SK-N-SH (cell line): Measurements from ENCODE around the gene CACNA1A. TPM values are rescaled to one million over a fixed set of nuclear protein-coding genes. Genes with fewer than 3 reads are reported as not detected.

Experiments
- CTCF ChIA-PET: fragments of 300-600, 350-600 bp; formaldehyde crosslinking; extraction: SDS; loops from one replicate; lab custom pipeline; 2021; lab: Yijun Ruan, JAX
- POLR2A ChIA-PET: fragments of 350-600 bp; sonication (Branson Sonifier 250); formaldehyde crosslinking; extraction: SDS; loops from one replicate; lab custom pipeline; 2020; ENCODE audit warnings: antibody characterized with exemption, inconsistent platforms; lab: Yijun Ruan, JAX
- DNase-seq: peaks from one replicate; pipeline ENCODE4 v3.0.0; 2012
- H2AFZ ChIP-seq: fragments of 200-600 bp; sonication (generic); 2 replicates; pipeline ENCODE4 v1.8.1; 2016; ENCODE audit warnings: antibody characterized with exemption, mild to moderate bottlenecking, low read depth
- H3F3A ChIP-seq: fragments of 200-600 bp; sonication (generic); replicated peaks from 2 replicates; pipeline ENCODE3; 2016; ENCODE audit warnings: antibody characterized with exemption, mild to moderate bottlenecking; ENCODE audit not compliant: insufficient read depth
- H3K27ac ChIP-seq, 2 experiments: fragments of 200-500 bp in 1 of 2; fragments of 200-600 bp in 1 of 2; sonication (Bioruptor generic) in 1 of 2; sonication (generic), shearing (Covaris generic) in 1 of 2; 2 replicates each; pipeline versions ENCODE4 v1.5.1 to v1.6.1; 2014 to 2016; ENCODE audit warnings: low read depth in 2 of 2, inconsistent platforms in 1 of 2, low read length in 1 of 2, mild to moderate bottlenecking in 1 of 2, mixed read lengths in 1 of 2
- H3K27me3 ChIP-seq: fragments of 200-600 bp; sonication (generic), shearing (Covaris generic); 2 replicates; pipeline ENCODE4 v1.6.1; 2016; ENCODE audit warnings: mixed run types; ENCODE audit not compliant: insufficient read depth
- H3K36me3 ChIP-seq, 2 experiments: fragments of 200-500 bp in 1 of 2; fragments of 200-600 bp in 1 of 2; sonication (Bioruptor generic) in 1 of 2; sonication (generic) in 1 of 2; replicated peaks in 1 of 2; 2 replicates each; pipeline versions ENCODE3 to v1.5.1; 2014 to 2016; ENCODE audit warnings: low read length in 1 of 2, mild to moderate bottlenecking in 1 of 2; ENCODE audit not compliant: insufficient read depth in 2 of 2, control insufficient read depth in 1 of 2
- H3K4me1 ChIP-seq, 2 experiments: fragments of 200-500 bp in 1 of 2; fragments of 200-600 bp in 1 of 2; sonication (Bioruptor generic) in 1 of 2; sonication (generic), shearing (Covaris generic) in 1 of 2; 2 replicates each; pipeline versions ENCODE4 v1.5.1 to v1.6.1; 2014 to 2016; ENCODE audit warnings: low read depth in 1 of 2, low read length in 1 of 2, mixed run types in 1 of 2; ENCODE audit not compliant: insufficient read depth in 2 of 2, control insufficient read depth in 1 of 2
- H3K4me2 ChIP-seq: fragments of 200-600 bp; sonication (generic), shearing (Covaris generic); 2 replicates; pipeline ENCODE4 v1.6.1; 2017; ENCODE audit warnings: mixed run types
- H3K4me3 ChIP-seq, 2 experiments: fragments of 200-500 bp in 1 of 2; fragments of 200-600 bp in 1 of 2; sonication (Bioruptor generic) in 1 of 2; sonication (generic), shearing (Covaris generic) in 1 of 2; 2 replicates each; pipeline versions ENCODE4 v1.5.1 to v1.8.1; 2014 to 2016; ENCODE audit warnings: low read depth in 2 of 2, inconsistent platforms in 1 of 2, low read length in 1 of 2, mild to moderate bottlenecking in 1 of 2, mixed read lengths in 1 of 2, moderate library complexity in 1 of 2
- H3K79me2 ChIP-seq: fragments of 200-600 bp; sonication (generic); 2 replicates; pipeline ENCODE4 v1.8.1; 2017; ENCODE audit warnings: mild to moderate bottlenecking; ENCODE audit not compliant: insufficient read depth
- H3K9ac ChIP-seq: fragments of 200-600 bp; sonication (generic); 2 replicates; pipeline ENCODE4 v1.6.1; 2017; ENCODE audit warnings: mixed run types
- H3K9me2 ChIP-seq: fragments of 200-600 bp; sonication (generic); 2 replicates; pipeline ENCODE4 v1.6.1; 2017; ENCODE audit warnings: mixed run types
- H3K9me3 ChIP-seq: fragments of 200-600 bp; sonication (generic); 2 replicates; pipeline ENCODE4 v1.6.1; 2017; ENCODE audit warnings: mixed run types, mild to moderate bottlenecking, moderate library complexity
- H4K20me1 ChIP-seq: fragments of 200-600 bp; sonication (generic); 2 replicates; pipeline ENCODE4 v1.6.1; 2017; ENCODE audit warnings: mild to moderate bottlenecking, mixed run types; ENCODE audit not compliant: insufficient read depth
- EZH2phosphoT487 ChIP-seq: fragments of 200-600 bp; sonication (generic); IDR thresholded peaks from 2 replicates; pipeline ENCODE4 v1.6.1; 2017; ENCODE audit warnings: low read depth, mixed run types, mild to moderate bottlenecking, antibody characterized with exemption, moderate library complexity, borderline replicate concordance
- FOSL2 ChIP-seq: IDR thresholded peaks from 2 replicates; pipeline ENCODE4 v1.4.0; 2012; ENCODE audit warnings: low read depth, mild to moderate bottlenecking, moderate library complexity, borderline replicate concordance
- FOXJ3 ChIP-seq: sonication (generic); formaldehyde crosslinking; IDR thresholded peaks from 2 replicates; pipeline ENCODE4 v1.5.1; 2020; ENCODE audit warnings: mild to moderate bottlenecking, missing genetic modification reagents
- GATA2 ChIP-seq: sonication (generic); formaldehyde crosslinking; IDR thresholded peaks from 2 replicates; pipeline ENCODE4 v1.5.0; 2020; ENCODE audit warnings: mild to moderate bottlenecking, missing genetic modification reagents
- IRF3 ChIP-seq: fragments of 150-350 bp; IDR thresholded peaks from 2 replicates; pipeline ENCODE4 v1.6.1; 2016; ENCODE audit warnings: mild to moderate bottlenecking, low read depth, low read length
- POLR2AphosphoS5 ChIP-seq: IDR thresholded peaks from 2 replicates; pipeline ENCODE4 v1.6.1; 2012; ENCODE audit warnings: low read depth, low read length
- RAD21 ChIP-seq: IDR thresholded peaks from 2 replicates; pipeline ENCODE4 v1.6.1; 2012; ENCODE audit warnings: mild to moderate bottlenecking, low read length
- RCOR1 ChIP-seq: fragments of 150-350 bp; IDR thresholded peaks from 2 replicates; pipeline ENCODE4 v1.6.1; 2017; ENCODE audit warnings: antibody characterized with exemption, low read length
- REST ChIP-seq: IDR thresholded peaks from 2 replicates; pipeline ENCODE4 v1.6.1; 2012; ENCODE audit warnings: mild to moderate bottlenecking, low read depth, low read length, moderate library complexity
- RFX5 ChIP-seq: IDR thresholded peaks from 2 replicates; pipeline ENCODE4 v1.6.1; 2012; ENCODE audit warnings: mild to moderate bottlenecking, improper control_type of control experiment, low read length
- RXRA ChIP-seq: IDR thresholded peaks from 2 replicates; pipeline ENCODE4 v1.4.0; 2012; ENCODE audit warnings: low read depth, mild to moderate bottlenecking, borderline replicate concordance
- SIN3A ChIP-seq: IDR thresholded peaks from 2 replicates; pipeline ENCODE4 v1.6.1; 2012; ENCODE audit warnings: low read depth, mild to moderate bottlenecking, low read length, moderate library complexity, borderline replicate concordance
- TAF1 ChIP-seq: IDR thresholded peaks from 2 replicates; pipeline ENCODE4 v1.6.1; 2012; ENCODE audit warnings: low read depth, mild to moderate bottlenecking, low read length, moderate library complexity, borderline replicate concordance
- WGBS: methylation state at CpG from one replicate; pipeline ENCODE4 v1.1.6; 2017; ENCODE audit warnings: low lambda C conversion rate; 5-methylcytosine and 5-hydroxymethylcytosine counted together
- polyA plus RNA-seq, 3 experiments: library from polyadenylated mRNA; depleted of rRNA; stranded (reverse); fragments of >200 nt; gene quantifications; 2 replicates each; pipeline ENCODE4 v1.2.3, GENCODE V29; 2012
- TF ChIP-seq, protein P1 (sequence below): IDR thresholded peaks from 2 replicates; pipeline ENCODE4 v1.4.0; 2012; ENCODE audit warnings: low read depth, borderline replicate concordance
- TF ChIP-seq, protein P2 (sequence below): IDR thresholded peaks from 2 replicates; pipeline ENCODE4 v1.4.0; 2012; ENCODE audit warnings: low read depth

CACNA1A gene
- polyA plus RNA-seq, 1 of the 3 experiments (the other 2 are of a cell fraction), result 1.3 TPM

DNA sequence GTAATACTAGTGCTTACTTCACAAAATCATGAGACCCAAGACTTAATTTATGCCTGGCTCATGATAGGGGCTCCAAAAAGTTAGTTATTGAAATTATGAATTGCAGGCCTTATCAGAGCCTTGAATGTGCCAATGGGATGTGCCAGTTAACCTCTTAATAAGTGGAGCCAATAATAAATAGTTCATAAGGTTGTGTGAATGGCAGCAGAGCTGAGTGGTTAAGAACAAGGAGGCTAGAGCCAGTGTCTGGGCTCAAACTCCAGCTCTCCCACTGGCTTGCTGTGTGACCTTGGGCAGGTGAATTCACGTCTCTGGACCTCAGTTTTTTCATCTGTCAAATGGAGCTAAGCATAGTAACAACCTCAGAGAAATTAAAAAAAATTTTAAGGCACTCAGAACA, 222.4 kb downstream of the CACNA1A start:
- no peaks in the 10 kb centered on the region for H3K36me3 ChIP-seq
- peaks cover 82% of the 10 kb centered on the region for H3K27me3 ChIP-seq
- CTCF ChIA-PET, result interaction anchor here (0.8 to 3.9 kb wide), 5 partner anchors 21 to 306 kb away, joined by 3 to 21 read pairs (median 3); no protein-coding TSS in a partner anchor
- H3K9ac ChIP-seq, result no peak overlapping the region
- no peaks in the 10 kb centered on the region for H3K4me1 ChIP-seq
- no peak for TF ChIP-seq FOSL2
- no peak for TF ChIP-seq REST
- TF ChIP-seq RAD21, result no peak
- no peak for TF ChIP-seq RCOR1
- TF ChIP-seq SIN3A, result no peak
- no peak for TF ChIP-seq IRF3
- no peaks in the 10 kb centered on the region for H3F3A ChIP-seq
- 5% methylated on average over 1 of the region's 1 CpG for WGBS
- no peaks in the 10 kb centered on the region for H3K9me2 ChIP-seq
- POLR2A ChIA-PET, result no interaction called here
- H3K4me2 ChIP-seq, result no peak overlapping the region
- no peak for DNase-seq
- H3K79me2 ChIP-seq, result no peaks in the 10 kb centered on the region
- no peak overlapping the region for H3K4me3 ChIP-seq
- no peak overlapping the region for H3K27ac ChIP-seq
- H3K9me3 ChIP-seq, result no peaks in the 10 kb centered on the region
- no peak overlapping the region for H2AFZ ChIP-seq
- H4K20me1 ChIP-seq, result no peaks in the 10 kb centered on the region

- no peak overlapping the region for H3K9ac ChIP-seq
- TF ChIP-seq GATA2 (no peak), RAD21 (no peak), IRF3 (no peak), TAF1 (no peak), RXRA (no peak), FOXJ3 (no peak), POLR2AphosphoS5 (no peak), RFX5 (no peak), EZH2phosphoT487 (no peak)
- TF ChIP-seq, protein P1, sequence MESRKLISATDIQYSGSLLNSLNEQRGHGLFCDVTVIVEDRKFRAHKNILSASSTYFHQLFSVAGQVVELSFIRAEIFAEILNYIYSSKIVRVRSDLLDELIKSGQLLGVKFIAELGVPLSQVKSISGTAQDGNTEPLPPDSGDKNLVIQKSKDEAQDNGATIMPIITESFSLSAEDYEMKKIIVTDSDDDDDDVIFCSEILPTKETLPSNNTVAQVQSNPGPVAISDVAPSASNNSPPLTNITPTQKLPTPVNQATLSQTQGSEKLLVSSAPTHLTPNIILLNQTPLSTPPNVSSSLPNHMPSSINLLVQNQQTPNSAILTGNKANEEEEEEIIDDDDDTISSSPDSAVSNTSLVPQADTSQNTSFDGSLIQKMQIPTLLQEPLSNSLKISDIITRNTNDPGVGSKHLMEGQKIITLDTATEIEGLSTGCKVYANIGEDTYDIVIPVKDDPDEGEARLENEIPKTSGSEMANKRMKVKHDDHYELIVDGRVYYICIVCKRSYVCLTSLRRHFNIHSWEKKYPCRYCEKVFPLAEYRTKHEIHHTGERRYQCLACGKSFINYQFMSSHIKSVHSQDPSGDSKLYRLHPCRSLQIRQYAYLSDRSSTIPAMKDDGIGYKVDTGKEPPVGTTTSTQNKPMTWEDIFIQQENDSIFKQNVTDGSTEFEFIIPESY, result no peak
- TF ChIP-seq, protein P2, sequence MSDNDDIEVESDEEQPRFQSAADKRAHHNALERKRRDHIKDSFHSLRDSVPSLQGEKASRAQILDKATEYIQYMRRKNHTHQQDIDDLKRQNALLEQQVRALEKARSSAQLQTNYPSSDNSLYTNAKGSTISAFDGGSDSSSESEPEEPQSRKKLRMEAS, result no peak
- H3K4me1 ChIP-seq, result no peaks in the 10 kb centered on the region
- POLR2A ChIA-PET, result no interaction called here
- no peak overlapping the region for H3K4me2 ChIP-seq
- no peaks in the 10 kb centered on the region for H4K20me1 ChIP-seq
- no peak for DNase-seq
- peaks cover 78% of the 10 kb centered on the region for H3K27me3 ChIP-seq
- no peaks in the 10 kb centered on the region for H3F3A ChIP-seq
- H3K36me3 ChIP-seq, result no peaks in the 10 kb centered on the region
- no peaks in the 10 kb centered on the region for H3K79me2 ChIP-seq
- CTCF ChIA-PET, result interaction anchor here (1.8 to 3.9 kb wide), 2 partner anchors 146 to 307 kb away, joined by 4 to 21 read pairs; no protein-coding TSS in a partner anchor
- H3K9me3 ChIP-seq, result no peaks in the 10 kb centered on the region
- WGBS, result 25% methylated on average over 8 of the region's 8 CpGs
- no peak overlapping the region for H3K27ac ChIP-seq
- H3K4me3 ChIP-seq, result no peak overlapping the region
- no peaks in the 10 kb centered on the region for H3K9me2 ChIP-seq
- H2AFZ ChIP-seq, result no peak overlapping the region
Observed at GRCh38 chr19:13282486-13283065, 223.7 kb downstream of the CACNA1A start.
